ENCODE results near the gene NUDT4.
A peak's percentile ranks its signal among the peaks of the same experiment; 100 is the strongest.
"Not testable (repeated sequence)": the region's sequence is repeated elsewhere in the genome, so short reads cannot be mapped to it uniquely, and the experiment has no call there.

NUDT4 gene

GRCh38 chr12:93365616-93366405 is 11.9 kb upstream of the NUDT4 start:
- no peaks in the 10 kb centered on the region for H3K9me3 ChIP-seq (ENCODE audit: control insufficient read depth in 5 of 5, low read length in 5 of 5)
- H3K27ac ChIP-seq (ENCODE audit: low read depth, low read length): no peak overlapping the region
- H3K27me3 ChIP-seq (ENCODE audit: control insufficient read depth in 5 of 5, insufficient read depth in 4 of 5, low read length in 5 of 5): no peaks in the 10 kb centered on the region
- peaks cover 0 to 9% (median 4%) of the 10 kb centered on the region in 5 donors for H3K4me1 ChIP-seq (ENCODE audit: control insufficient read depth in 5 of 5, insufficient read depth in 5 of 5, low read length in 5 of 5)
- H3K36me3 ChIP-seq (ENCODE audit: control insufficient read depth in 5 of 5, insufficient read depth in 5 of 5, low read length in 5 of 5): no peaks in the 10 kb centered on the region
- H3K9ac ChIP-seq (ENCODE audit: low read length in 5 of 5): no peak overlapping the region
- H3K4me3 ChIP-seq (ENCODE audit: low read depth in 1 of 5, low read length in 5 of 5): no peak overlapping the region

- Histone ChIP-seq H3K36me3 (ENCODE audit: control insufficient read depth in 5 of 5, insufficient read depth in 5 of 5, low read length in 5 of 5) (no peaks in the 10 kb centered on the region), H3K27me3 (ENCODE audit: control insufficient read depth in 5 of 5, insufficient read depth in 4 of 5, low read length in 5 of 5) (no peaks in the 10 kb centered on the region), H3K9ac (ENCODE audit: low read length in 5 of 5) (no peak overlapping the region), H3K27ac (ENCODE audit: low read depth, low read length) (no peak overlapping the region), H3K4me1 (ENCODE audit: control insufficient read depth in 5 of 5, insufficient read depth in 5 of 5, low read length in 5 of 5) (peaks cover 0 to 3% (median 2%) of the 10 kb centered on the region in 5 donors), H3K4me3 (ENCODE audit: low read depth in 1 of 5, low read length in 5 of 5) (no peak overlapping the region), H3K9me3 (ENCODE audit: control insufficient read depth in 5 of 5, low read length in 5 of 5) (no peaks in the 10 kb centered on the region)
Observed at GRCh38 chr12:93366422-93366821, 11.3 kb upstream of the NUDT4 start.

- Histone ChIP-seq H3K9ac (ENCODE audit: low read length in 5 of 5) (no peak overlapping the region), H3K4me1 (ENCODE audit: control insufficient read depth in 5 of 5, insufficient read depth in 5 of 5, low read length in 5 of 5) (peaks cover 0 to 10% (median 7%) of the 10 kb centered on the region in 5 donors), H3K27ac (ENCODE audit: low read depth, low read length) (no peak overlapping the region), H3K27me3 (ENCODE audit: control insufficient read depth in 5 of 5, insufficient read depth in 4 of 5, low read length in 5 of 5) (no peaks in the 10 kb centered on the region), H3K9me3 (ENCODE audit: control insufficient read depth in 5 of 5, low read length in 5 of 5) (no peaks in the 10 kb centered on the region), H3K4me3 (ENCODE audit: low read depth in 1 of 5, low read length in 5 of 5) (no peak overlapping the region), H3K36me3 (ENCODE audit: control insufficient read depth in 5 of 5, insufficient read depth in 5 of 5, low read length in 5 of 5) (no peaks in the 10 kb centered on the region)
Observed at GRCh38 chr12:93368766-93369165, 9.0 kb upstream of the NUDT4 start.

- Histone ChIP-seq H3K36me3 (ENCODE audit: control insufficient read depth in 5 of 5, insufficient read depth in 5 of 5, low read length in 5 of 5) (no peaks in the 10 kb centered on the region), H3K9me3 (ENCODE audit: control insufficient read depth in 5 of 5, low read length in 5 of 5) (no peaks in the 10 kb centered on the region), H3K4me3 (ENCODE audit: low read depth in 1 of 5, low read length in 5 of 5) (no peak overlapping the region), H3K9ac (ENCODE audit: low read length in 5 of 5) (no peak overlapping the region), H3K27ac (ENCODE audit: low read depth, low read length) (no peak overlapping the region), H3K4me1 (ENCODE audit: control insufficient read depth in 5 of 5, insufficient read depth in 5 of 5, low read length in 5 of 5) (peaks cover 0 to 18% (median 14%) of the 10 kb centered on the region in 5 donors), H3K27me3 (ENCODE audit: control insufficient read depth in 5 of 5, insufficient read depth in 4 of 5, low read length in 5 of 5) (no peaks in the 10 kb centered on the region)
Observed at GRCh38 chr12:93369505-93369904, 8.2 kb upstream of the NUDT4 start.

GRCh38 chr12:93370947-93371346 is 6.8 kb upstream of the NUDT4 start:
- Histone ChIP-seq H3K27ac (ENCODE audit: low read depth, low read length) (no peak overlapping the region), H3K9me3 (ENCODE audit: control insufficient read depth in 5 of 5, low read length in 5 of 5) (no peaks in the 10 kb centered on the region), H3K4me3 (ENCODE audit: low read depth in 1 of 5, low read length in 5 of 5) (no peak overlapping the region), H3K36me3 (ENCODE audit: control insufficient read depth in 5 of 5, insufficient read depth in 5 of 5, low read length in 5 of 5) (no peaks in the 10 kb centered on the region), H3K9ac (ENCODE audit: low read length in 5 of 5) (no peak overlapping the region), H3K27me3 (ENCODE audit: control insufficient read depth in 5 of 5, insufficient read depth in 4 of 5, low read length in 5 of 5) (no peaks in the 10 kb centered on the region), H3K4me1 (ENCODE audit: control insufficient read depth in 5 of 5, insufficient read depth in 5 of 5, low read length in 5 of 5) (peaks cover 0 to 31% (median 25%) of the 10 kb centered on the region in 5 donors)

GRCh38 chr12:93373961-93374656 is 3.6 kb upstream of the NUDT4 start:
- no peaks in the 10 kb centered on the region for H3K9me3 ChIP-seq (ENCODE audit: control insufficient read depth in 5 of 5, low read length in 5 of 5)
- H3K27ac ChIP-seq (ENCODE audit: low read depth, low read length): peak overlapping the region; percentile 8
- H3K27me3 ChIP-seq (ENCODE audit: control insufficient read depth in 5 of 5, insufficient read depth in 4 of 5, low read length in 5 of 5): no peaks in the 10 kb centered on the region
- H3K9ac ChIP-seq (ENCODE audit: low read length in 5 of 5): peak overlapping the region in 2 of 5 donors; percentile 13 to 53
- H3K4me3 ChIP-seq (ENCODE audit: low read depth in 1 of 5, low read length in 5 of 5): no peak overlapping the region
- H3K36me3 ChIP-seq (ENCODE audit: control insufficient read depth in 5 of 5, insufficient read depth in 5 of 5, low read length in 5 of 5): no peaks in the 10 kb centered on the region
- H3K4me1 ChIP-seq (ENCODE audit: control insufficient read depth in 5 of 5, insufficient read depth in 5 of 5, low read length in 5 of 5): peaks cover 2 to 51% (median 47%) of the 10 kb centered on the region in 5 donors

- Histone ChIP-seq H3K4me1 (ENCODE audit: control insufficient read depth in 5 of 5, insufficient read depth in 5 of 5, low read length in 5 of 5) (peaks cover 2 to 65% (median 64%) of the 10 kb centered on the region in 5 donors), H3K27ac (ENCODE audit: low read depth, low read length) (peak overlapping the region; percentile 95), H3K9ac (ENCODE audit: low read length in 5 of 5) (peak overlapping the region in 3 of 5 donors; percentile 57 to 92 (median 68)), H3K4me3 (ENCODE audit: low read depth in 1 of 5, low read length in 5 of 5) (peak overlapping the region in 4 of 5 donors; percentile 85 to 94 (median 86)), H3K36me3 (ENCODE audit: control insufficient read depth in 5 of 5, insufficient read depth in 5 of 5, low read length in 5 of 5) (no peaks in the 10 kb centered on the region), H3K27me3 (ENCODE audit: control insufficient read depth in 5 of 5, insufficient read depth in 4 of 5, low read length in 5 of 5) (no peaks in the 10 kb centered on the region), H3K9me3 (ENCODE audit: control insufficient read depth in 5 of 5, low read length in 5 of 5) (no peaks in the 10 kb centered on the region)
Observed at GRCh38 chr12:93375906-93376305, 1.8 kb upstream of the NUDT4 start.

- peak overlapping the region; percentile 43 to 92 (median 73) for H3K9ac ChIP-seq (ENCODE audit: low read length in 5 of 5)
- peak overlapping the region; percentile 67 to 94 (median 85) for H3K4me3 ChIP-seq (ENCODE audit: low read depth in 1 of 5, low read length in 5 of 5)
- H3K27ac ChIP-seq (ENCODE audit: low read depth, low read length): peak overlapping the region; percentile 95
- H3K4me1 ChIP-seq (ENCODE audit: control insufficient read depth in 5 of 5, insufficient read depth in 5 of 5, low read length in 5 of 5): peaks cover 4 to 73% (median 71%) of the 10 kb centered on the region in 5 donors
- no peaks in the 10 kb centered on the region for H3K36me3 ChIP-seq (ENCODE audit: control insufficient read depth in 5 of 5, insufficient read depth in 5 of 5, low read length in 5 of 5)
- no peaks in the 10 kb centered on the region for H3K9me3 ChIP-seq (ENCODE audit: control insufficient read depth in 5 of 5, low read length in 5 of 5)
- no peaks in the 10 kb centered on the region for H3K27me3 ChIP-seq (ENCODE audit: control insufficient read depth in 5 of 5, insufficient read depth in 4 of 5, low read length in 5 of 5)
Observed at GRCh38 chr12:93376436-93377251, 1.1 kb upstream of the NUDT4 start.

- H3K9me3 ChIP-seq (ENCODE audit: control insufficient read depth in 5 of 5, low read length in 5 of 5); H3K27me3 ChIP-seq (ENCODE audit: control insufficient read depth in 5 of 5, insufficient read depth in 4 of 5, low read length in 5 of 5); H3K36me3 ChIP-seq (ENCODE audit: control insufficient read depth in 5 of 5, insufficient read depth in 5 of 5, low read length in 5 of 5): not testable (repeated sequence)
- Histone ChIP-seq H3K4me1 (ENCODE audit: control insufficient read depth in 5 of 5, insufficient read depth in 5 of 5, low read length in 5 of 5) (peaks cover 5 to 78% (median 72%) of the 10 kb centered on the region in 5 donors), H3K4me3 (ENCODE audit: low read depth in 1 of 5, low read length in 5 of 5) (peak overlapping the region; percentile 89 to 100 (median 93)), H3K9ac (ENCODE audit: low read length in 5 of 5) (peak overlapping the region; percentile 78 to 96 (median 89)), H3K27ac (ENCODE audit: low read depth, low read length) (peak overlapping the region; percentile 95)
Observed at GRCh38 chr12:93378196-93378997, 672 bp downstream of the NUDT4 start.
